KG1 (cell line): ENCODE measurements around the gene GJC2.

Source experiments
- DNase-seq: peaks from one replicate; lab custom pipeline; 2025; lab: John Stamatoyannopoulos, UW

GJC2 gene

DNA sequence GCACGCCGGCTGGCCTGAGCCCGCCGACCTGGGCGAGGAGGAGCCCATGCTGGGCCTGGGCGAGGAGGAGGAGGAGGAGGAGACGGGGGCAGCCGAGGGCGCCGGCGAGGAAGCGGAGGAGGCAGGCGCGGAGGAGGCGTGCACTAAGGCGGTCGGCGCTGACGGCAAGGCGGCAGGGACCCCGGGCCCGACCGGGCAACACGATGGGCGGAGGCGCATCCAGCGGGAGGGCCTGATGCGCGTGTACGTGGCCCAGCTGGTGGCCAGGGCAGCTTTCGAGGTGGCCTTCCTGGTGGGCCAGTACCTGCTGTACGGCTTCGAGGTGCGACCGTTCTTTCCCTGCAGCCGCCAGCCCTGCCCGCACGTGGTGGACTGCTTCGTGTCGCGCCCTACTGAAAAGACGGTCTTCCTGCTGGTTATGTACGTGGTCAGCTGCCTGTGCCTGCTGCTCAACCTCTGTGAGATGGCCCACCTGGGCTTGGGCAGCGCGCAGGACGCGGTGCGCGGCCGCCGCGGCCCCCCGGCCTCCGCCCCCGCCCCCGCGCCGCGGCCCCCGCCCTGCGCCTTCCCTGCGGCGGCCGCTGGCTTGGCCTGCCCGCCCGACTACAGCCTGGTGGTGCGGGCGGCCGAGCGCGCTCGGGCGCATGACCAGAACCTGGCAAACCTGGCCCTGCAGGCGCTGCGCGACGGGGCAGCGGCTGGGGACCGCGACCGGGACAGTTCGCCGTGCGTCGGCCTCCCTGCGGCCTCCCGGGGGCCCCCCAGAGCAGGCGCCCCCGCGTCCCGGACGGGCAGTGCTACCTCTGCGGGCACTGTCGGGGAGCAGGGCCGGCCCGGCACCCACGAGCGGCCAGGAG is 8.6 kb downstream of the GJC2 start:
- no peak for DNase-seq

DNA sequence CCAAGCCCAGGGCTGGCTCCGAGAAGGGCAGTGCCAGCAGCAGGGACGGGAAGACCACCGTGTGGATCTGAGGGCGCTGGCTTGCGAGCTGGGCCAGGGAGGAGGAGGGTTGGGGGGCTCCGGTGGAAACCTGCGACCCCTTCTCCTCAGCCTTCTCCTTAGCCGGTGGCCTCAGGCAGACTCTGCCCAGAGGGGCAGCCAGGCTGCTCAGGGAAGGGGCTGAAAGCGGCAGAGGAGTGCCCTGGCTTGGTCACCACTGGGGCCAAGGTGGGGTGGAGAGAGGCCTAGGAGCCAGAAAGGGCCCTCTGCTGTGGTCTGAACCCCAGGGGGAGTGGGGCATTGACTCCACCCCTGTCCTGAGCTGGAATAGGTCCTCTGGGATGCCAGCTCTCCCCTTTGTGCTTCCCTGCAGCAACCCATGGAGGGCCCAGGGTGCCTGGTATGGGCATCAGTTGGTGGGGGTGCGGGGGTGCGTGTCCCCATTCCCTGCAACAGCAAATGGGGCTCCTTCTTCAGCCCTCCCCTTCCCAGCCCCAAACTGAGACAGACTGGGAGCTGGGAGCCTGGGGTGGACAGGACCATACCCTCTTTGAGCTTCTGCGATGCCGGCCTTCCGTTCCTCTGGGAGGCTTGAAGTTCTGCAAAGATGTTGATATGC is 9.4 kb downstream of the GJC2 start:
- no peak for DNase-seq

GRCh38 chr1:228160201-228160761 is 10.6 kb downstream of the GJC2 start:
- DNase-seq, result no peak

DNA sequence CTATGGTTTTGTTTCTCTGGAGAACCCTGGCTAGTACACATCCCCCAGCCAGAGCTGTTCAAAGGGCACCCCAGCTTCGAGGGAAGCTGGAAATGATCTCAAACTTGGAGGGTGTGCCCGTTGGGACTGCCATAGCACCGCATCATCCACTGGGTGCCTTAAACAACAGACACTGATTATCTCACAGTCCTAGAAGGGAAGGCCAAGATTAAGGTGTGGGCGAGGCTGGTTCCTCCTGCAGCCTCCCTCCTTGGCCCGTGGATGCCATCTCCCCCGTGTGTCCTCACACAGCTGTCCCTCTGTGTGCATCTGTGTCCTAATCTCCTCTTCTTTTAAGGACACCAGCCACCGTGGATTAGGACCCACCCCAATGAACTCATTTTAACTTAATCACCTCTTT is 11.6 kb downstream of the GJC2 start:
- no peak for DNase-seq

DNA sequence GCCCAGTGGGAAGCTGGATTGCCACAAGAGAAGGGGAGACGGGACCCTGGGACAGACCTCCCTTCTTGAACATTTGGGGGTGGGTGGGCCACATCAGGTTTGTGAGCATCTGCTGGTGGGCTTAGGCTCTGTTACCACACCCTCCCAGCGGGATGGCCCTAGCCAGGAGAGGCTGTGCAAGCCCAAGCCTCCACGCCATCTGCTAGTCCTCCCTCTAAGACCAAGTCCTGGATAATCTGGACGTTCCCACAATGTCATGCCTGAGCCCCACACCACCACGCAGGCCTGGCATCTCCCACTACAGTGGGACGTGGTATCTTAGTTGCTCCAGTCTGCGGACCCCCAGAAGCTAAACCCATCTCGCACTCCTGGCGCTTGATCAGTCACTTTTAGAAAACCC is 12.1 kb downstream of the GJC2 start:
- DNase-seq, result no peak

DNA sequence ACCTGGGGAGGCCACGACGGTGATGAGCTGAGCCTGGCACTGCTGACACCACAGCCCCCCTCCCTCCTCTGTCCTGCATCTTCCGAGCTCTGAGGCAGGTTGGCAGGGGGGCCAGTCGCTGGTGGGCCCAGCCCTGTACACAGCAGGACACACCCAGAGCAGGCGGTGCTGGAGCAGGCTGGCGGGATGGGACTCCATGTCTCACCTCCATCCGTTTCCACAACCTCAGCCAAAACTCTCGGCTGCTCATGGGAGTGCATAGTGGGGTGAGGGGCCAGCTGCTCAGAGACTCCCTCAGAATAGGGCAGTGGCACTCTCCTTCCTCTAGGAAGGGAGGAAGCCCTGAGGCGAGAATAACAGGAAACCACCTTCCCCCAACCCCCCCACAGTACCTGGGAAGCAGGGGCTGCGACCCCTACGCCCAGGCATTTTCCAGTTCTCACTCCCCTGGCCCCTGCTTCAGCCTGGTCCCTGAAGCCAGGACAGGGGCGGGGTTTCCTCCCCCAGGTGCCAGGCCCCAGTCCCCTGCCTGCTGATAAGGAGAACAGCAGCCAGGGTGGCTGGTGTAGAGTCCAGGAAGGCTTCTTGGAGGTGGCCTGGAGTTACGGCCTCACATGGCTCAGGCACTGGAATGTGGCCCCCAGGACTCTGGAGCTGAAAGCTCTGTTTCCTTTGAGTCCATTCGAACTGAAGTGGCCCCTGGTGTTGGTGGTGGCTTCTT is 12.7 kb downstream of the GJC2 start:
- DNase-seq, result no peak

GRCh38 chr1:228163007-228163753 is 13.4 kb downstream of the GJC2 start:
- no peak for DNase-seq

DNA sequence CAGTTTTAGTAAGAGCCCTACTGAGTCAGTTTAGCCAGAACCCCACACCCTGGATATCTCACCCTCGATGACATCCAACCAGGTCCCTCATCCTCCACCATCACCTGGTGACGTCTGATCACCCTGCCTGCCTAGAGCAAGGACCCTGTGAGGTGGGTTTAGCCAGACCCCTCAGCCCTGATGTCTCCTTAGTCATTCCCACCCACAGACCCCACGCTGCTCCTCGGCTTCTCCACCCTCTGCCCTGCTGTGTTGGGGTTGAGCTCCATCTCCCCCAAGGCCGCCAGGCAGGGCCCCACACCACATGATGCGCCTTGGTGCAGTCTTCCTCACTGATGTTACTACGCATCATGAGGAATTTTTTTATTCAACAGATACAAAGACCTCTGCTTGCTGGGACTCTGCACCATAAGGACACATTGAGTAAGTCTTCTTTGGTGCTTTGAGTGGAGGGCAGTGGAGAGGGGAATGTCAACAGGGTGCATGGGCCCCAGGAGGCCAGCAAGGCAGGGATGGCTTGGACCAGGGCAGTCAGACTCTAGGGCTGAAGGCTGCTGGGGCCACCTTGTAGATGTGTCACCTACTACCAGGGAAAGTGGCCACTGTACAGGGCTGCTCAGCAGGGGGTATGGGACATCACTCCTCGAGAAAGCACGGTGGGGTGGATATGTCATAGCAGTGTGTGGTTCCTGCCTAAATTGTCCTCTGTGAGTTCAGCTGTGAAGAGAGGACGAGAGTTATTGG is 14.2 kb downstream of the GJC2 start:
- no peak for DNase-seq

DNA sequence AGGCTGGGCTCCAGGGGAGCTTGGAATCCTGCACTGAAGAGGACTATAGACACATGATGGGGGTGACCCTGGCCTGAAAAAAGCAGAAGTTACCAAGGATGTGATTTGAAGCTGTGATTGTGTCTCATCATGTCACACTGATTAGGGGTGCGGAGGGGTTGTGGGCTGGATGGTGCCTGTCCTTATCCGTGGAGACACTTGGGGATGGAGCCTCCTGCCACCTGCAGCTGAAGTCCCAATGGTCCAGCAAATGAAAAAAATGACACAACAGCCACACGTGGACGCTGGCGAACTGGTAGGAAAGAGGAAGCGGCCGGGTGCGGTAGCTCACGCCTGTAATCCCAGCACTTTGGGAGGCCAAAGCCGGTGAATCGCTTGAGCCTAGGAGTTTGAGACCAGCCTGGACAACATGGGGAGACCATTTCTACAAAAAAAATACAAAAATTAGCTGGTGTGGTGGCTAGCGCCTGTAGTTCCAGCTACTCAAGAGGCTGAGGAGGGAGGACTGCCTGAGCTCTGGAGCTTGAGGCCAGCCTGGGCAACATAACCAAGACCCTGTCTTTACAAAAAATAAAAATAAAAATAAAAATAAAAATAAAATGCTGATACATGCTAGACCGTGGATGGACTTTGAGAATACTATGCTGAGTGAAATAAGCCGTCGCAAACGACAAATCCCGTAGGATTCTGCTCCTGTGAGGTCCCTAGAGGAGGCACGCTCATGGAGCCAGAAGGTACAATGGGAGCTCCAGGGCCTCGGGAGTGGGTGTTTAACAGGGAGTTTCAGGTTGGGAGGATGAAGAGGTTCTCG is 15.0 kb downstream of the GJC2 start:
- no peak for DNase-seq

GRCh38 chr1:228165372-228166169 is 15.8 kb downstream of the GJC2 start, which contains the start of gene IBA57:
Gene IBA57, plus strand, starts transcription at chr1:228165804. Its CDS starts 13 bp downstream, at chr1:228165817.
- DNase-seq, result peak; percentile 90

GRCh38 chr1:228166170-228166936 is 16.6 kb downstream of the GJC2 start:
- DNase-seq, result peak; percentile 55

DNA sequence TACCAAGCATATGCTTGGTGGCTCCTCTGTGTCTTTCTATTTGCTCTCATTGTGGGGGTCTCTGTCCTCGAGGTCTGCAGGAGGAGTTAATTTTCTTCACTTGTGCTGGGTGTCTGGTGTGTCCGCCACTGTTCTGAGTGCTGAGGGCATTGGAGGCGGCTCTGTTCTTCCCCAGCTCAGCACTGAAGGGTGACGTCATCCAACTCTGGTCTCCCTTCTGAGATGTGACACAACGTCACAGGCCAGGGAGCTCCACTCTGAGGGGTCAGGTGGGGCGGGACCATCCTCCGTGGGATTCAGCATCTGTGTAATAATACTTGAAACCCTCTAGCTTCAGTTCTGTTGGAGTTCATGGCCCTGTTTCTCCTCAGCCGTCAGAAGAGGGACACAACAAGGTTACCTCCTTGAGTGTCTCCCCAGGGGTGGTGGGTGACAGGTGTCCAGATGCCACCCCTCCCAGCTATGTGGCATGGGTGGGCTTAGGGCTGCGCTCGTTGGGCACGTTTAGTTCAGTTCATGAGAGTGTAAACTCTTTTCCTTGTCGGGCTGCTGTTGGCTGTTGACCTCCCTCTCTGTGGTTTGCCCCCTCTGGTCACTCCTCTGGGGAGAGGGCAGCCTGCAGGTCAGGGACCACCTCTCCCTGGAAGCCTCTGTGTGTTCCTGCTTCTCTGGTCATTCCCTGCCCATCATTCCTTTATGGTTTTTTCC is 19.0 kb downstream of the GJC2 start:
- no peak for DNase-seq

GRCh38 chr1:228169345-228169744 is 19.6 kb downstream of the GJC2 start:
- DNase-seq, result no peak

DNA sequence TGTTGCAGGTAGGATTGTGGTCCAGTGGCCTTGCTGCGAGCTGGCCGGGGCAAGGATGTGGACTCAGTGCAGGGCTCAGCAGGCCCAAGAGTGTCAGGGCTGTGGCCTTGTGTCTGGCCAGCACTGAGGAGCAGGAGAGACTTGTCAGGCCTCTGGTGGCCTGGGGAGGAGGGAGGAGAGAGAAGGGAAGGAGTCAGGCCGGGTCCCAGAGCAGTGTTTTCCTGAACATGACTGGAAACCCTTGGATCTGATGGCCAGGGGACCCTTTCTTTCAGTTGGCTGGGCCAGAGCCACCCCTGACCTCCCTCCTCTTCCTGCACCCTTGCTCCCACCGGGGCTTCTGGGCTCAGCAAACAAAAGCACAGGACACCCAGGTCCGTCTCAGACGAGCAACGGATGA is 20.9 kb downstream of the GJC2 start:
- no peak for DNase-seq

- no peak for DNase-seq
Measured at GRCh38 chr1:228171221-228171891, 21.6 kb downstream of the GJC2 start.

- DNase-seq, result no peak
Measured at GRCh38 chr1:228172591-228173527, 23.1 kb downstream of the GJC2 start.
